GM19395 (cell line): ENCODE measurements around the gene ANKRD11.
"Not testable (repeated sequence)": the region's sequence is repeated elsewhere in the genome, so short reads cannot be mapped to it uniquely, and the experiment has no call there.

Experiments
- ATAC-seq: cut with Tn5 transposase; IDR thresholded peaks from one replicate; pipeline ENCODE4 v1.9.1; 2021; ENCODE audit warnings: mild to moderate bottlenecking, moderate library complexity; ENCODE audit not compliant: unreplicated experiment

ANKRD11 gene

DNA sequence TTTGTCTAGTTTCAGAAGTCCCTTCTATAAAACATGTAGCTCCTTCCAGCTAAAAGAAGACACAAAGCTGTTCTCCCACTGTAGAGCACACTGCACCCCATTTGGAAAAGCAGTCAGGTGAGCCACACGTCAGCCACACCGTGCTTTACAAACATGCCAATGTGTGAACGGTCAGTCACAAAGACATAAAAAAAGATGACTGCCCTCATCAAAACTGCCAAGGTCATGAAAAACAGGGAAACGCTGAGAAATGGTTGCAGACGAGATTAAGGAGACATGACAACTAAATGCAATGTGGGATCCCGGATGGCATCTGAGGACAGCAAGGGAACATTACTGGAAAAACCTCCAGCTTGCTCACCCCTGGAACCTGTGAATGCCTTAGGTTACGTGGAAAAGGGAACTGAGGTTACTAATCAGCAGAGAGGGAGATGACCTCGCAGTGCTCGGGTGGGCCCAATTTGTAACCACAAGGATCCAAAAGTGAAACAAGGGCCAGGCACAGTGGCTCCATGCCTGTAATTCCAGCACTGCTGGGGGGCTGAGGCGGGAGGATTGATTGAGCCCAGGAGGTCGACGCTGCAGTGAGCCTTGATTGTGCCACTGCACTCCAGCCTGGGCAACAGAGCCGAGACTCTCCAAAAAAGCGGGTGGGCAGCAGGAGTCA lies 8.1 kb downstream of the ANKRD11 start:
- ATAC-seq, result no peak

DNA sequence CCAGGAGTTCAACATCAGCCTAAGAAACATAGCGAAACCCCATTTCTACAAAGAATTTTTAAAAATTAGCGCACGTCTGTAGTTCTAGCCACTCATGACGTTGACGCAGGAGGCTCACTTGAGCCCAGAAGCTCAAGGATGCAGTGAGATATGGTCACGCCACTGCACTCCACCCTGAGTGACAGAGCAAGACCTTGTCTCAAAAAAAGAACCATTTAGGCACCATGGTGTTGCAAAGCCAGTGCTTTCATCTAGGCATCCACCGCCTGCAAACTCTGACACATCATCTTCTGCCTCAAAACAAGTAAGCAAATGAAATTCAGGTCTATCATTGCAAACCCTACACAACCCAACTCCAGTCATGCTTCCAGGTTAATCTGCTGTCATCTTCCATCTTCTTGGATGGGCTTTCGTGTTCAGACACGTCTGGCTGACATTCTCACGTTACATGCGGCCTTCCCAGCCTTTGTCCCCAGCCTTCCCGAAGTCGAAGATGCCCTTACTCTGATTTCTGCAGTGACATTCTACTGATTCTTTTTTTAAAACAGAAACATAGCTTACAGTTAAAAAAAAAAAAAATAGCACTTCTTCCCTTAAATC lies 8.9 kb downstream of the ANKRD11 start:
- ATAC-seq, result no peak

DNA sequence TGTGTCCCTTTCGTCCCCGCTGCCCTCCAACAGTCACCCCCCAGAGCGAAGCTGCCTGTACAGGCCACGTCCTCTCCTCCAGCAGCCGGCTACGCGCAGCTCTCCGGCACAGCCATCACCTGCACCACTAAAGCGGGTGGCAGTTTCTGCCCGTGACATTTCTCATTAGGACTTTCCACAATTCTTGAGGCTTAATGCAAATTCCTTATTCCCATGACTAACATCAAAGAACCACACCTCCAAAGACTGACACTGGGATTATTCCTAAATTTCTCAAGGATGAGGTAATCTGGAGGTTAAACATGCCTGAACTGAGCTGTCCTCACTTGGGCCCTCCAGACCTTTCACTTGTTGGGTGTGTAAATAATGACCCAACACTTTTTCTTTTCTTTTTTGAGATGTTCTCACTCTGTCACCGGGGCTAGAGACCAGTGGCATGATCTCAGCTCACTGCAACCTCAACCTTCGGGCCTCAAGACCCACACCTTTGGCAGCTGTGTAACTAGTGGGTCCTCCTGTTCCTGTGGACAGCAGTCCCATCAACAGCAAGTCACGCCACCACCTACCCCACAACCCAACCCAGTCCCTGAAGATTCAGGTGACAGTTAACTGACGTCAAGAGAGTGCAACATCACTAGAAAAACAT lies 11.7 kb downstream of the ANKRD11 start:
- ATAC-seq, result no peak

DNA sequence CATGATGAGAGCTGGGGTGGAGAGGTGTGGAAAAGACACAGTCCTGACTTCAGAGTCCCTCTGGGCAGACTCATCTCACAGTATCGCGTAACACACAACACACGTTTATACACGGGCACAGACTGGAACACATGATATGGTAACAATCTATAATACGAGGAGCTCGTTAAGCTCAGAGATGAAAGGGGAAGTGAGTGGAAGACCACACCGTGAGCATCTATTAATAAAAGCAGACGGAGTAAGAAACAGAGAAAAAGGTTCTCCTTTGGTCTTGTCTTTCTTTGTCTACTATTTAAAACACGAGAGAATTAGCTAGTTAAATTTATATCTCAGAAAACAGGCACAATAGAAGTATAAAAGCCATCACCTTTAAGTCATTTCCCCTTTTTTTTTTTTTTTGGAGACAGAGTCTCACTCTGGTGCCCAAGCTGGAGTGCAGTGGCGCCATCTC lies 13.5 kb downstream of the ANKRD11 start:
- peak; percentile 84 for ATAC-seq

DNA sequence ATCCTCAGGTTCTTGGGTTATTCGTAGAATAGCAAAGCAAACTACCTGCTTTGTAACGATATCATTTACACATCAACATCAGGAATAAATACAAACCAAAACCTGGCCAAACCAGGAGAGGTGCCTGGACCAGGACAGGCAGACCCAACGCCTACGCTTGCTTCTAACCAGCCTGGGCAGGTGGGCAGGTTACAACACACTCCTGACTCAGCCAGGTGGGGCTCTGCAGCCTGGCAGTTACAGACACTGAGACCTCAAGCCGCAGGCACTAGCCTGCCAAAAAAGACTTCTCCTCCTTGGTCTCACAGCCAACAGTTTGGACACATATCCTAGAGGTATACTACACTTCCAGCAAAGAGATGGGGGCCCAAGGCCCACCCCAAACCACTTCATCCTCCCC lies 14.0 kb downstream of the ANKRD11 start:
- peak; percentile 37 for ATAC-seq

DNA sequence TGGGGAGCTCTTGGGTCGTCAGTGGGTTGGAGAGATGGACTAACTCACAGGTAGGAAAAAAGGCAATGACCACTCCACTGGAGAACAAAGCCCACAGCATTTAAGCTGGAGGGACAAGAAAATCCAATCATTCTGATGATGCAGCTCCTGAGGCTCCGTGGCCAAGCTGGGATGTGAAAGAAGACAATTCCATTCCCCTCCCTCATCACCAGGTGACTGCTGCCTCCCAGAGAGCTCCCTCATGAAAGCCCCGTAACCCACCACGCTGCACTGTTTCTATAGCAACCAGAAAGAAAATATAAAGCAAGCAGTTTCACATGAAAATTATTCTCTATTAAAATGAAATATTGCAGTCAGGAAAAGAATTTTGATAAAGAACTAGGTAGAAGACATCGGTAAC lies 15.2 kb downstream of the ANKRD11 start:
- ATAC-seq, result no peak

DNA sequence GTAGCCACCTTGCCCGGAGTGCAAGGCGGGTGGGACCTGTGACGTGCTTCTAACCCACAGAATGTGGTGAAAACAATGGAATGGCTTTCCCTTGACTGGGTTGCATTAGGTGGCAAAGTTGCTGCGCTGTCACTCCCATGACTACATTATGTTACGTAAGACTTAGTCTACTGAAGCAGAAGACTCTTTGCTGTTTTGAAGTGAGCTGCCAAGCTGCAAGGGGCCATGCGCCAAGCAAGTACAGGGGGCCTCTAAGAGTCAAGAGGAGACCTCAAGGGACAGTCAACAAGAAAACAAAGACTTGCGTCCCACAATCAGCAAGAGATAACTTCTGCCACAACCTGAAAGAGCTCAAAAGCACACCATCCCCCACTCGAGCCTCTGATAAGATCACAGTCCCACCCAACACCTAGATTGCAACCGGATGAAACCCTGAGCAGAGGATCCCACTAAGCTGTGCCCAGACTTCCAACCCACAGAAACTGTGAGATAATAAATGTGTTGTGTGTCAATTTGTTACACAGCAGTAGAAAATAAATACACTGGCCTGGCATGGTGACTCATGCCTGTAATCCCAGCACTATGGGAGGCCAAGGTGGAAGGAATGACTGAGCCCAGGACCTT lies 16.5 kb downstream of the ANKRD11 start:
- no peak for ATAC-seq

DNA sequence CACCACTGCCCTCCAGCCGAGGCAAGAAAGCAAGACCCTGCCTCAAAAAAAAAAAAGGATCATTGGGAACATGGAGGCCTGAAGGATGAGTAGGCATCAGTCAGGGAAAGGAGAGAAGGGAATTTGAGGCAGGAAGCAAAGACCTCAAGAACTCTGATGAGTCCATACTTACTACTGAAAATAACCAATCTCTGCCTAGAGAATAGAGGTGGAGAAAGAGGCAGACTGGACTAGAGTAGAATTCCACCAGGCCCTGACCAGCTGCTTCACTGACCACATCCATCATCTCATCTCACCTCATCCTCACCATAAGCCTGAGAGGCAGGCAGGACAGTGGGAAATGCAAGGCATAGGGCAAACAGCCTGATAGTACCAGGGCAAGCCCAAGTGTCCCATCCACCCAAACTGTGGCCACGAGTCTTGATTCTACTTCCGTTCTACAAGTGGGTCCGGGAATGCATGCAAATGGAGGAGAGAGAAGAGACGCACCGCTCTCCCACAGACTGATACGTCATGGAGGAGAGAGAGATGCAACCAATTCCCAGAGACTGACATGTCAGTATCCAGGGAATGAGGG lies 17.1 kb downstream of the ANKRD11 start:
- no peak for ATAC-seq

DNA sequence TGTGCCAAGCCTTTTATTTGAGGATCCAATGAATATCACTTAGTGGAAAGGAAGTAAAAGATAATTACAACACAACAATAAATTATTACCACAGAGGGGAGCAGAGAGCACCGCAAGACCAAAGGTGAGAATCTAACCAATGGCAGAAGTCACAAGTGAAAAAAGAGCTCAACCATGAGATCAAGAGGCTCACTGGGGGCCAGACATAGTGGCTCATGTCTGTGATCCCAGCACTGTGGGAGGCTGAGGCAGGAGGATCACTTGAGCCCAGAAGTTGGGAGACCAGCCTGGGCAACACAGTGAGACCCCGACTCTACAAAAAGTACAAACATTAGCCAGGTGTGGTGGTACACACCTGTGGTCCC lies 17.7 kb downstream of the ANKRD11 start:
- ATAC-seq, result no peak

DNA sequence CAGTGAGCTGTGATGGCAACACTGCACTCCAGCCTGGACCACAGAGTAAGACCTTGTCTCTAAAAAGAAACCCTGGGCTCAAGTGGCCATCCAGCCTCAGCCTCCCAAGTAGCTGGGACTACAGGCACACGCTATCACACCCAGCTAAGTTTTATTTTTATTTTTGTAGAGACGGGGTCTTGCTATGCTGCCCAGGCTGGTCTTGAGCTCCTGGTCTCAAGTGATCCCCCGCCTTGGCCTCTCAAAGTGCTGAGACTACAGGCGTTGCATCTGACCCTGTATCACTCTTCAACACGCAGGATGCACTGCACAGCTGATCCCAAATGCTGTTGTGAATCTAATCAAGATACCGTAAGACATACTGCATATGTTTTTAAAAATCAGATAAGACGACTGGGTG lies 23.0 kb downstream of the ANKRD11 start:
- ATAC-seq, result no peak

DNA sequence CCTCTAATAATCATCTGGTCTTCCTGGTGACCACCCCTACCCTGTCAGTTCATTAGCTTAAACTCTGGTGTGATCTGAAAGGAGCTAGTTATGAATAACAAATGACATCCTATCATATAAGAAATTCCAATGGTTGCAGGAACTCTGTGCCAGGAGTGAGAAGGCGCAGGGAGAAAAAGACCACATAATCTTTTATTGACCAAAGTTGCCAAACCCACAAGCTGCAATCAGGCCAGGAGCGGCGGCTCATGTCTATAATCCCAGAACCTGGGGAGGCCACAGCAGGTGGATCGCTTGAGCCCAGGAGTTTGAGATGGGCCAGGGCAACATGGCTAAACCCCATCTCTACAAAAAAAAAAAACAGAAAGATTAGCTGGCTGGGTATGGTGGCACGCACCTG lies 23.4 kb downstream of the ANKRD11 start:
- ATAC-seq, result no peak

DNA sequence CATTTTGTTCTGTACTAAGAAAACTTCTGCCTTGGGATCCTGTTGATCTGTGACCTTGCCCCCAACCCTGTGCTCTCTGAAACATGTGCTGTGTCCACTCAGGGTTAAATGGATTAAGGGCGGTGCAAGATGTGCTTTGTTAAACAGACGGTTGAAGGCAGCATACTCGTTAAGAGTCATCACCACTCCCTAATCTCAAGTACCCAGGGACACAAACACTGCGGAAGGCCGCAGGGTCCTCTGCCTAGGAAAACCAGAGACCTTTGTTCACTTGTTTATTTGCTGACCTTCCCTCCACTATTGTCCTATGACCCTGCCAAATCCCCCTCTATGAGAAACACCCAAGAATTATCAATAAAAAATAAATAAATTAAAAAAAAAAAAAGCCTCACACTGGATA lies 27.0 kb downstream of the ANKRD11 start:
- ATAC-seq, result not testable (repeated sequence)

DNA sequence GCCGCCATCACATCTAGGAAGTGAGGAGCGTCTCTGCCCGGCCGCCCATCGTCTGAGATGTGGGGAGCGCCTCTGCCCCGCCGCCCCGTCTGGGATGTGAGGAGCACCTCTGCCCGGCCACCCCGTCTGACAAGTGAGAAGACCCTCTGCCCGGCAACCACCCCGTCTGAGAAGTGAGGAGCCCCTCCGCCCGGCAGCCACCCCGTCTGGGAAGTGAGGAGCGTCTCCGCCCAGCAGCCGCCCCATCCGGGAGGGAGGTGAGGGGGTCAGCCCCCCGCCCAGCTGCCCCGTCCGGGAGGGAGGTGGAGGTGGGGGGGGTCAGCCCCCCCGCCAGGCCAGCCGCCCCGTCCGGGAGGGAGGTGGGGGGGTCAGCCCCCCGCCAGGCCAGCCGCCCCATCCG lies 27.7 kb downstream of the ANKRD11 start:
- ATAC-seq, result not testable (repeated sequence)

DNA sequence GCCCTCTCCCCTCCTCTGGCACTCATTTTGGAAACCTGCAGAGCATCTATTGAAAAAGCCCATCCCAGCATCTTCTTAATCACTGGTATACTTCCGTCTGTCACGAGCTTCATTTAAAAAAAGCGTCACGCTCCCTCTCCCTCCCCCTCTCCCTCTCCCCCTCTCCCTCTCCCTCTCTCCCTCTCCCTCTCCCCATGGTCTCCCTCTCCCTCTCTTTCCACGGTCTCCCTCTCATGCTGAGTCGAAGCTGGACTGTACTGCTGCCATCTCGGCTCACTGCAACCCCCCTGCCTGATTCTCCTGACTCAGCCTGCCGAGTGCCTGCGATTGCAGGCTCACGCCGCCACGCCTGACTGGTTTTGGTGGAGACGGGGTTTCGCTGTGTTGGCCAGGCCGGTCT lies 28.5 kb downstream of the ANKRD11 start:
- not testable (repeated sequence) for ATAC-seq

DNA sequence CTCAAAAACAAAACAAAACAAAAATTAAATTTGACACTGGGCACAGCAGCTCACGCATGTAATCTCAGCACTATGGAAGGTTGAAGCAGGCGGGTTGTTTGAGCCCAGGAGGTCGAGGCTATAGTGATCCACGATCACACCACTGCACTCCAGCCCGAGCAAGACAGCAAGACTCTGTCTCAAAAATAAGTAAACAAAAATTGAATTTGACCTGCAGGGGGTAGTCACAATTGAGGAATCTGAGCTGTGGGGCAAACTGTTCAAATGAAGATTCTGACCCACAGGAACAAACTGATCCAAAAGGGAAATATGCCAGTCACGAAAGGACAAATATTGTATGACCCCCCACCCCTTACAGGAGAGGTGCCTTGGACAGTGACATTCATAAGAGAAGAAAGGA lies 29.8 kb downstream of the ANKRD11 start:
- ATAC-seq, result no peak

DNA sequence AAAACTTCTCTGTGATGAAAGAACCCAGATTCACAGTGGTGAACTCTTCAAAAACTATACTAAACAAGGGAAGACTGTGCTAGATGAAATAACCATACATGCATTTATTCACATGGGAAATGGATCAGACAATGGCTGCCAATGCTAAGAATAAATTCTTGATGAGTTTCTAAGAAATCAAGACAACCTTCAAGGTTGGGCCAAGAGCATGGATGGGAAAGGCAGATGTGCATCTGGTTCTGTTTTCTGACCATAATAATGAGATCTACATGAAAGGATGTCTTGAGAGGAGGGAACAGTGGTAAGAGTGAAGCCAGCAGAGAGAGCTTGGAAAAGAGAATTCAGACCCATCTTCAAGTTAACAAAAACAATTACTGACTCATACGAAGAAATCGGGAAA lies 31.4 kb downstream of the ANKRD11 start:
- no peak for ATAC-seq

DNA sequence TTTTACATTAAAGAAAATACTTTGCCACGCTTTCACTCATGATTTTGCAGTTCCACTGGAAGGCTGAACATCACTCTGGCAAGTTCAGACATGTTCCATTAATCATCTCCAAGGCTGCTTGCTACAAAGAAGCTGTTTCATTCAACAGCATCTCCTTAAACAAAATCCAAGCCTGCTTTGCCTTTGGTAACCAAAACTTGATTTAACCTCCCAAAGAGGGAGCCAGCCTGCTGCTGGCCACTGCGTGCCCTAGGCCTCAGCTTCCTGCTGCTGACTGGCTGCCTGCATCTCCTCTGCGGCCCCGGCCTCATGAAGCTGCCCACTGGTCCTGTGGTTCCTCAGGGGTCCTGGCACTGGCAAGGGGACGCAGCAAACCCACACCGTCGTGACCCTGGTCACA lies 31.8 kb downstream of the ANKRD11 start:
- no peak for ATAC-seq

DNA sequence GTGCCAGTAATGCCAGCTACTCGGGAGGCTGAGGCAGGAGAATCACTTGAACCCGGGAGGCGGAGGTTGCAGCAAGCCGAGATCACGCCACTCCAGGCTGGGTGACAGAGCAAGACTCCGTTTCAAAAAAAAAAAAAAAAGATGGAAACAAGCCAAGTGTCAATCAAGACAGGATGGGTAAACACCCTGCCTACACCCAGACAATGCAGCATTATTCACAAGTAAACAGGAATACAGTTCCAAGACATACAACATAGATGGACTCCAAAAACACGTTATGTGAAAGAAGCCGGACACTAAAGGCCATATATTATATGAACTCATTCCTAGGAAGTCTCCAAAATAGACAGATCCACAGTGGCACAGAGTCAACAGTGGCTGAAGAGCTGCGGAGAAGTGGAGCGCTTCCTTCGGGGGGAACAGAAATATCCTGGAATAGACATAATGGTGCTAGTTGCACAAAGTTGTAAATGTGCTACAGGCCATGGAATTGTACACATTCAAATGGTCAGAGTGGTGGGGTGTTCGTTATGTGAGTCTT lies 33.9 kb downstream of the ANKRD11 start:
- no peak for ATAC-seq

DNA sequence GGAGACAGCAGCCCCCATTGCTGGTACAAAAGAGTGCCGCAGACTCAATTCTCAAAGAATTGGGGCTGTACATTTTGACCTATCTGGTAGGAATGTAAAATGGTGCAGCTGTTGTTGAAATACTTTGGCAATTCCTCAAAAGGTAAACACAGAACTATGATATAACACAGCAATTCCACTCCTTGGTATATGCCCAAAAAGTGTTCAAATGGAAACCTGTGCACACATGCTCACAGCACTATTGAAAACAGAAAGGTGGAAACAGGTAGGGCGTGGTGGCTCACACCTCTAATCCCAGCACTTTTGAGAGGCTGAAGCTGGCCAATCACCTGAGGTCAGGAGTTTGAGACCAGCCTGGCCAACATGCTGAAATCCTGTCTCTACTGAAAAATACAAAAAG lies 34.7 kb downstream of the ANKRD11 start:
- ATAC-seq, result no peak

DNA sequence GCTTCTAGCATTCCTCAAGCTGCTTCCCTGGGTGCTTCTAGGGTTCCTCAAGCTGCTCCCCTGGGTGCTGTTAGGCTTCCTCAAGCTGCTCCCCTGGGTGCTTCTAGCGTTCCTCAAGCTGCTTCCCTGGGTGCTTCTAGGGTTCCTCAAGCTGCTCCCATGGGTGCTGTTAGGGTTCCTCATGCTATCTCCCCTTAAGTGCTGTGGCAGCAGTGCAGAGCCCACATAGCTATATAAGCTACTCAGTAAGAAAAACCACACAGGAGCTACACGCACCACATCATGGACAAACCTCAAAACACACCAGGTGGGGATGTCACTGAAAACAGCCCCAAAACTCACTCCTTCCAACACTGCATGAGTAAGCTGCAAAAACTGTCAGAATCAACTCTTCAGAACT lies 35.2 kb downstream of the ANKRD11 start:
- no peak for ATAC-seq

DNA sequence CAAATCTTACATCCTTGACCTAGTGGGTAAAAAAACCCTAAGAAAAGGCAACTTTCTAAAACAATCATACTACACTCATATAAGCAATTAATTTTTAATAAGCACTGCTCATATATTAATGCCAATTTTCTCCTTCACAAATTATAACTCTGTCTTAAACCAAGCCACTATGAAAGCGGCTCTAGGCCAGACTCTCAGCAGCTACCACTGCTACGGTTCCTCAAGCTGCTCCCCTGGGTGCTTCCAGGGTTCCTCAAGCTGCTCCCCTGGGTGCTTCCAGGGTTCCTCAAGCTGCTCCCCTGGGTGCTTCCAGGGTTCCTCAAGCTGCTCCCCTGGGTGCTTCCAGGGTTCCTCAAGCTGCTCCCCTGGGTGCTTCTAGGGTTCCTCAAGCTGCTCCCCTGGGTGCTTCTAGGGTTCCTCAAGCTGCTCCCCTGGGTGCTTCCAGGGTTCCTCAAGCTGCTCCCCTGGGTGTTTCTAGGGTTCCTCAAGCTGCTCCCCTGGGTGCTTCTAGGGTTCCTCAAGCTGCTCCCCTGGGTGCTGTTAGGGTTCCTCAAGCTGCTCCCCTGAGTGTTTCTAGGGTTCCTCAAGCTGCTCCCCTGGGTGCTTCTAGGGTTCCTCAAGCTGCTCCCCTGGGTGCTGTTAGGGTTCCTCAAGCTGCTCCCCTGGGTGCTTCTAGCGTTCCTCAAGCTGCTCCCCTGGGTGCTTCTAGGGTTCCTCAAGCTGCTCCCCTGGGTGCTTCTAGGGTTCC lies 35.8 kb downstream of the ANKRD11 start:
- not testable (repeated sequence) for ATAC-seq
